Measurements from ENCODE around the gene DISP3. TPM values are rescaled to one million over a fixed set of nuclear protein-coding genes. Genes with fewer than 3 reads are reported as not detected.
A peak's percentile ranks its signal among the peaks of the same experiment; 100 is the strongest.

Gene DISP3
- polyA plus RNA-seq, 3 donors: 0.01 TPM; not detected in 2

DNA sequence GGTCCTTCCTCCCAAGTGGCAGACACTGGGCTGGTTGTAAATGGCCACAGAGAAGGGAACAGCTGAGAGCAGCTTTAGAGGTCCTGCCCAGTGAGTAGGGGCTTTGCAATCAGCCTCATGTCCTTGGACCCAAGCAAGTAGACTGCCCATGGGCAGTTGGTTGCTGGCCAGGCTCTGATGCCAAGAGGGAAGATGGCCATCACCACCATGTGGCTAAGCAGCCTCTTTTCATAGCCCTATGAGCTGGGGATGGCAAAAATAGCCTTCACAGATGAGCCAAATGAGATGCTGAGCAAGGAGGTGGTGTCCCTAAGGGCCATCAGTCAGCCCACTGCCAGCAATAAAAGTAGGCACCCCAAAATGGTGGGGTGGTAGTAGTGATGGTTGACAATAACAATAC is 3.2 kb downstream of the DISP3 start:
- Histone ChIP-seq H3K4me3 (replicated peaks in 1 of 3; ENCODE audit: low read depth in 2 of 3, low read length in 3 of 3) (no peak overlapping the region), H3K79me2 (ENCODE audit: insufficient read depth, low read length) (no peaks in the 10 kb centered on the region), H3K4me1 (ENCODE audit: control insufficient read depth in 1 of 2, insufficient read depth in 2 of 2, low read length in 2 of 2) (peaks cover 4 to 12% of the 10 kb centered on the region in 2 donors), H3K9ac (ENCODE audit: insufficient read depth, low read length, poor library complexity, severe bottlenecking) (no peak overlapping the region), H4K20me1 (ENCODE audit: insufficient read depth, low read length) (no peaks in the 10 kb centered on the region), H3K36me3 (replicated peaks in 1 of 2; ENCODE audit: control insufficient read depth in 1 of 2, insufficient read depth in 2 of 2, low read length in 2 of 2) (no peaks in the 10 kb centered on the region), H2AFZ (ENCODE audit: insufficient read depth, low read depth, low read length, poor library complexity, severe bottlenecking) (no peak overlapping the region), H3K4me2 (replicated peaks; ENCODE audit: extremely low read depth, low read length, poor library complexity, severe bottlenecking) (no peak overlapping the region), H3K27me3 (ENCODE audit: control insufficient read depth in 2 of 2, insufficient read depth in 2 of 2, low read length in 2 of 2) (peaks cover 3 to 35% of the 10 kb centered on the region in 2 donors), H3K27ac (ENCODE audit: low read depth in 1 of 2, low read length in 2 of 2) (no peak overlapping the region), H3K9me3 (replicated peaks in 1 of 2; ENCODE audit: control insufficient read depth in 1 of 2, insufficient read depth in 1 of 2, low read length in 2 of 2) (no peaks in the 10 kb centered on the region)
- H3K4me1 Mint-ChIP-seq: peaks cover 5% of the 10 kb centered on the region
- no peak for DNase-seq
- H3K4me3 Mint-ChIP-seq: no peak overlapping the region
- H3K27me3 Mint-ChIP-seq (ENCODE audit: low read depth in 3 of 3): peaks cover 40 to 61% (median 46%) of the 10 kb centered on the region in 3 donors
- TF ChIP-seq CTCF (IDR thresholded peaks at IDR 0.05): no peak
- no peak overlapping the region for H3K27ac Mint-ChIP-seq
- intact Hi-C loops (cut with micrococcal nuclease): no loop called here
- no peaks in the 10 kb centered on the region for H3K36me3 Mint-ChIP-seq
- H3K9me3 Mint-ChIP-seq: peaks cover 0 to 13% (median 5%) of the 10 kb centered on the region in 7 donors

DNA sequence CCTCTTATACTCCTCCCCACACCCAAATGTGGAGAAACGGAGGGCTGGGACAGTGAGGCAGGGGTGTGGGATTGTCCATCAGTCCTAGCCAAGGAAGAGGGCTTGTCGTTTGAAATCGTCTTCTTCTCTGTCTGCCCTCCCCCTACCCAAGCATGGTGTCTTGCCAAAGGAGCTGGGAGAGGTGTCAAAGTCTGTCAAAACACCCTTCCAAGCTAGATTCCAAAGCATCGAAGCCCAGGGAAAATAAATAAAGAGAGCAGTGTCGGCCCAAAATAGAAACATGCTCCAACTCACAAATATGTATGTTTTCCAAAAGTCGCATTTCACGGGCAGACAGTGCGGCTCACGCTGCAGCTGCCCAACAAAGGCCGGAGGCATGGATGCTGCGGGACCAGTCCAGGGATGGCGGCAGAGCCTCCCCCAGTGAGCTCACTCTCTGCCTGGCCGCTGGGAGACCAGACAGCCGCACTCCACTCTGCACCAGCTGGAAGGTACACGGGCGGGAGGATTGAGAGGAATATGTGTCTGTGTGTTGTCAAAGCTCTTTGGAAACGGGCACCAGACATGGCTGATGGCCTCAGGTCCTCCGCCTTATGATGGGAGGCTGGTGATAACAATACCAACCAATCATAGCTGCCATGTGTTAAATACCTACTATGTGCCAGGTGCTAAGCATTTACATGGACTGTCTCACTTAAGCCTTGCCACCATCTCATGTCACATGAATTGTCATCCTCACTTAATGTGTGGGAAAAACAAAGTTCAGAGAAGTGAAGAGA is 3.9 kb downstream of the DISP3 start:
- Mint-ChIP-seq H3K4me1 (peaks cover 5% of the 10 kb centered on the region), H3K4me3 (no peak overlapping the region), H3K9me3 (peaks cover 0 to 13% (median 5%) of the 10 kb centered on the region in 7 donors), H3K36me3 (no peaks in the 10 kb centered on the region), H3K27ac (peak overlapping the region in 1 of 7 donors; percentile 47), H3K27me3 (ENCODE audit: low read depth in 3 of 3) (peaks cover 36 to 57% (median 40%) of the 10 kb centered on the region in 3 donors)
- peaks cover 4 to 12% of the 10 kb centered on the region in 2 donors for H3K4me1 ChIP-seq (ENCODE audit: control insufficient read depth in 1 of 2, insufficient read depth in 2 of 2, low read length in 2 of 2)
- no peak overlapping the region for H3K4me3 ChIP-seq (replicated peaks in 1 of 3; ENCODE audit: low read depth in 2 of 3, low read length in 3 of 3)
- no peaks in the 10 kb centered on the region for H3K79me2 ChIP-seq (ENCODE audit: insufficient read depth, low read length)
- no peaks in the 10 kb centered on the region for H3K9me3 ChIP-seq (replicated peaks in 1 of 2; ENCODE audit: control insufficient read depth in 1 of 2, insufficient read depth in 1 of 2, low read length in 2 of 2)
- 88% methylated on average over 7 of the region's 18 CpGs for WGBS (ENCODE audit: insufficient coverage)
- no peak for TF ChIP-seq CTCF (IDR thresholded peaks at IDR 0.05)
- DNase-seq: no peak
- no peak overlapping the region for H2AFZ ChIP-seq (ENCODE audit: insufficient read depth, low read depth, low read length, poor library complexity, severe bottlenecking)
- H3K9ac ChIP-seq (ENCODE audit: insufficient read depth, low read length, poor library complexity, severe bottlenecking): no peak overlapping the region
- no peak overlapping the region for H3K4me2 ChIP-seq (replicated peaks; ENCODE audit: extremely low read depth, low read length, poor library complexity, severe bottlenecking)
- no peak overlapping the region for H3K27ac ChIP-seq (ENCODE audit: low read depth in 1 of 2, low read length in 2 of 2)
- H3K27me3 ChIP-seq (ENCODE audit: control insufficient read depth in 2 of 2, insufficient read depth in 2 of 2, low read length in 2 of 2): peaks cover 3 to 29% of the 10 kb centered on the region in 2 donors
- intact Hi-C loops (cut with micrococcal nuclease): no loop called here
- no peaks in the 10 kb centered on the region for H4K20me1 ChIP-seq (ENCODE audit: insufficient read depth, low read length)
- H3K36me3 ChIP-seq (replicated peaks in 1 of 2; ENCODE audit: control insufficient read depth in 1 of 2, insufficient read depth in 2 of 2, low read length in 2 of 2): no peaks in the 10 kb centered on the region
